Activated CD8-positive, alpha-beta memory T cell treated with anti-CD3 and anti-CD28 coated beads for 48 hours (primary cell): Measurements from ENCODE around the gene CPT1B.
"Not testable (repeated sequence)": the region's sequence is repeated elsewhere in the genome, so short reads cannot be mapped to it uniquely, and the experiment has no call there.

Experiments
- DNase-seq, 3 experiments: peaks; one replicate each; pipeline ENCODE4 v3.0.0-alpha.2; 2020; ENCODE audit warnings: low read depth in 2 of 3, low spot score in 2 of 3

Gene CPT1B

DNA sequence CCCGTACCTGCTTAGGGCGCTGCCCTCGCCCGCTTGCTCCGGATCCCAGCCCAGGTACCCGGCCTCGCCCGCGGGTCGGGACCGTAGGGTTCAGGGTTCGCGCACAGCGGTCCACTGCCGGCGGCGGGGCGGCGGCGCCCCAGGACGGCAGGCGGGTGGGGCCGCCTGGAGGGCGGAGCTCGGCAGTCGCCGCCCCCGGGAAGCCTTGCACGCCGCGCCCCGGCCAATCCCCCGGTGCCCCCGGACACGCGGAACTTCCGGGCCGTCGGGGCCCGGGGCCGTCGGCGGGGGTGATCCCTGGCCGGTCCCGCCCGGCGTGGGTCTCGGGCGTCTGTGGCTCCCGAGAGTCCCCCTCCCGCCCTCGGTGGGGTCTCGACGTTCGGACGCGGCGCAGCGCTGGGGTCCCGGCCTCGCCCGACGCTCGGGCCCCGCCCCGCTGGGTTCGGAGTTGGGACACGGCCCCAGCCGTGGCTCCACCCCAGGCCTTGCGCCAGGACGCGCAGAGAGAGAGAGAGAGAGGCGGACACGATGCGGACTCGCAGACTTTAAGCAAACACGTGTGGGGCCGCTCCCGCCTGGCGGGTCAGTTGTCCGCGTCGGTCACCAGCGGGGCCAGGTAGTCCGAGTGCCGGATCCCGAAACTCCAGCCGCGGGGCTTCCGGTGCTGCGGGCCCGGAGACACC, 48.2 kb downstream of the CPT1B start, which contains the start of gene TYMP:
Gene TYMP, minus strand, starts transcription at position 116 of the 683 bp plus-strand sequence. CDS start 303 bp downstream, outside the sequence.
- DNase-seq, result peak in 1 of 3 experiments; percentile 62

DNA sequence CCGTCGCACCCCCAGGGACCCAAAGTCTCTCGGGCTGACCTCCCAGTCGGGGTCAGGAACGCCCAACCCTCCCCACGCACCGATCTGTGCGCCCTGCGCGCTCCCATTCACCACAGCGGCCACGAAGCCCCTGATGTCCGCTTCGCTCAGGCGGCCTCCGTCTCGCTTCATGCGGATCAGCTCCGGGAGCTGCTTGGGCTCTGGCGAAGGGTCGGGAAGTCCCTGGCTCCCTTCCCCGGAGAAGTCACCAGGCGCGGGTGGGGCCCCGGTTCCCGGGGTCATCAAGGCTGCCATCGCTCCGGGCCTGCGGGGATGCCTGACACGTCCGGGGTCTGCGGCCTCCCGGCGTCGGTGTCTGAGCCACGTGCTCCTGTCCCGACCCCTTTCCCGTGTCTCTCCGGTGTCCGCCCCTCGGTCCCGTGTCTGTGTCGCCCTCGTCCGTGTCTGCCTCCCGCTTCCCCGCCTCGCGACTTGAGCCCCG, 48.8 kb downstream of the CPT1B start:
- DNase-seq, result no peak

DNA sequence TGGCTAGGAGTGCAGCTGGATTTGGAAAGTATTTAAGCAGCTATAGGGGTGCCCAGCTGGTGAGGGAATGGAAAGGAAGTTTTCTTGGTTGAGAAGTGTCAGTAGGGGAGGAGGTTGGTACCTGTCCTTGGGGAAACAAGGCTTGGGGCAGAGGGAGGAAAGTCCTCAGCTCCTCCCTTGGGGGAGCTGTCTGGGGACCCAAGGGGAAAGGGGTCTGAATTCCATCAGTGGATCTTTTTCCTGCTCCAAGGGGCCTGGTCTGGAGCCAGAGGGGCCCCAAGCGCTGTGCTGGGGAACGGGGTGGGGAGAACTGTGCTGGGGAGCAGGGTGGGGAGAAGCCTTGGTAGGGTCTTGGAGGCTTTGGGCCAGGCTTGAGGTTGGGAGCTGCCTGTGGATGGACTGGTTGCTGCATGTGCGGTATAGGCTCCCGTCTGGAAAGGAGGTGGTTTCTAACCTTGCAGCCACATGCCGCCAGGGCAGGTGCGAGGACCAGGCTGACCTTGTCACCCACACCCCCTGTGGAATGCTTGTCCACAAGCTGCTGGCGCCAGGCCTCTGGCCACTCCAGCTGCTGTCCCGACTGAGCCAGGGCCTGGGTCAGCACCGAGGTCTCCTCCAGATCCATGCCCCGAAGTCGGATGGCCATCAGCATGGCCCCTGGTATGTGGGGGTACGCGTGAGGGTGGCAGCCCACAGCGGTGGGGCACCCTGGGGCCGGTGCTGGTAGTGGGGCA, 49.4 kb downstream of the CPT1B start:
- no peak for DNase-seq

DNA sequence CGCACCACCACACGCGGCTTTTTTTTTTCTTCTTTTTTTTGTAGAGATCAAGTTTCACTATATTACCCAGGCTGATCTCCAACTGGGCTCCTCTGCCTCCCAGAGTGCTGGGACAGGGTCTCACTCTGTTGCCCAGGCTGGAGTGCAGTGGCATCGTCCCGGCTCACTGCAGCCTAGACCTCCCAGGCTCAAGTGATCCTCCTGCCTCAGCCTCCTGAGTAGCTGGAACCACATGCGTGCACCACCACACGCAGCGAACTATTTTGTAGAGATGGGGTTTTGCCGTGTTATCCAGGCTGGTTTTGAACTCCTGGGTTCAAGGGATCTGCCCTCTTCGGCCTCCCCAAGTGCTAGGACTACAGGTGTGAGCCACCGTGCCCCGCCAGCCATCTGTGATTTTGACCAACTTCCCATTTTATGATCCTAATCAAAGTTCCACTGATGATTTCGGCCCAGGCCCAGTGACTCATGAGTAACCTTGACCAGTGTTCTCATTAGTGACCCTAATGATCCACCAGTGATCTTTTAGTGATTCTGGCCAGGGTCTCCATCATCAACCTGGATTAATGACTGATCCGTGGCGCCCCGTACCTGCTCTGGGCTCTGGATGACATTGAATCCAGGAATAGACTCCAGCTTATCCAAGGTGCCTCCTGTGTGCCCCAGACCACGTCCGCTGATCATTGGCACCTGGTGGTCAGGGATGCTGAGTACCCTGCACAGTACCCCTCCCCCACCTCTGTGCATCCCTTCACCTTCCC, 50.1 kb downstream of the CPT1B start:
- no peak for DNase-seq

DNA sequence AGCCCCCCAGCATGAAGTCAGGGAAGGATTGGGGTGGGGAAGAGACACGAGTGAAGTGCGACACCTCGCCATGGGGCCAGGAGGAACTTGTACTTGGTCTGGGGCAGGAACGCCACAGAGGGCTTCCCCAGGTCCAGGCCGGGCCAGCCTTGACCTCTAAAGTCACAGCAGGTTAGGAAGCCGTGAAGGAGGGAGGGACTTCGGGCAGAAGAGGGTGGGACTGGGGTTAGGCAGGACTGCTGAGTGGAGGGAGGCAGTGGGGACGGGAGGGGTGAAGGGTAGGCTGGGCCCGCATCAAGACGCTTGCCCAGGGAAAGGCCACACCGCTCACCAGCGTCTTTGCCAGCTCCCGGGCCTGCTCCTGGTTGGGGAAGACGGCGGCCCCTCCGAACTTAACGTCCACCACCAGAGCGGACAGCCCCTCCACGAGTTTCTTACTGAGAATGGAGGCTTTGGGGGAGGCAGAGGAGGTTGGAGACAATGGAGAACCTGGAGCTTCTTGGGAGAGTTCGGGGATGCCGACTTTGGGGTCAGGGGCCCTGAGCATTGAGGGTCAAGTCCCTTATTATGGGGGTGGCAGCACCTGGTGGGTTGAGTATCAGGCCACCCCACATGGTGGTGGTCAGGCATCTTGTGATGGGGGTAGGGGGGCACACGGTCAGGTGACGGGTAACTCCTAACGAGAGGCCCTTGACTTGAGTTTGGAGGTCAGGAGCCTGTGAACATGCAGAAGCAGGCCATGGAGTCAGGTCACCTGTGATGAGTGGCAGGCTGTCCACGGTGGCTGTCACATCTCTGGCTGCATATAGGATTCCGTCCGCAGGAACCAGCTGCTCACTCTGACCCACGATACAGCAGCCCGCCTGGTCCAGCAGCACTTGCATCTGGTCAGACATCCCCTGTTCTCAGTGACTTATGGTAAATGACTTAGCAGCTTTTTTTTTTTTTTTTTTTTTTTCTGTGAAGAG, 51.1 kb downstream of the CPT1B start:
- no peak for DNase-seq

DNA sequence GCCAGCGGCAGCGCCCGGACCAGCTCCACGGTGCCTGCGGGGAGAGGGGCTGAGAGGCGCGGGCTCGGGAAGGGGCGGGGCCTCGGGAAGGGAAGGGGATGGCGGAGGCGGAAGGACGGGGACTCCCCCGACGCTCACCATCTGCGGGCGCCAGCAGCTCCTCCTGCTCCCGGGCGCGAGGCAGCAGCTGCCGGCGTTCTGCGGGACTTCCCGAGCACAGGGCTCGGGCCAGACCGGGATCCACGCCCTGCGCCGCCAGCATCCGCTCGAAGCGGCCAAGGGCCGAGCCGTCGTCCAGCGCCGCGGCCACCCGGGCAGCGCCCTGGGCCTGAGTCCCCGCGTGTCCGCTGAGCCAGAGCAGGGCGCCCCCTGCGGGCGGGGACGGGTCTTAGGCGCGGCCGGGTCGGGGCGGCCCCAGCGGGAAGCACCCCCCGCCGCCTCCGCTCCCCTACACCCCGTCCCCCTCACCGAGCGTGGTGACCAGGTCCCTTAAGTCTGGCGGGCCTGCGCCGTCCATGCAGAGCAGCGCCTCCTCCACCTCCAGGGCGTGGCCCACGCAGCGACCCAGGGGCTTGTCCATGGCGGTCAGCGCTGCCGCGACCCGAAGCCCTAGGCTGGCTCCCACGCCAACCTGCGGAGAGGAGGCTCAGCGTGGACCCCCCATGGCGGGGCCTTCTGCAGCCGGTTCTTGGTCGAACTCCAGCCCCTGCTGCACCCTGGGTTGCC, 52.0 kb downstream of the CPT1B start:
- DNase-seq, result peak in 2 of 3 experiments; percentile 80 to 84

DNA sequence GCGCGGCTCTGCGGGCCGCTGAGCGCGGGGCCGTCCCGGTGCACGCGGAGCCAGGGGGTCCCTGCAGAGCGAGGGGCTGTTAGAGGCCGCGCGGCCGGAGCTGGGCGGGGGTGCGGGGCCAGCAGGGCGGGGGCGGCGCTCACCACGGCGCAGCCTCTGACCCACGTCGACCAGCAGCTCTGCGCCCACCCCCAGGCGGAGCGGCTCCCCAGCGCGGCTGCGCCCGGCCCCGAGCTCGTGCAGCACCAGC, 52.4 kb downstream of the CPT1B start:
- DNase-seq, result no peak

DNA sequence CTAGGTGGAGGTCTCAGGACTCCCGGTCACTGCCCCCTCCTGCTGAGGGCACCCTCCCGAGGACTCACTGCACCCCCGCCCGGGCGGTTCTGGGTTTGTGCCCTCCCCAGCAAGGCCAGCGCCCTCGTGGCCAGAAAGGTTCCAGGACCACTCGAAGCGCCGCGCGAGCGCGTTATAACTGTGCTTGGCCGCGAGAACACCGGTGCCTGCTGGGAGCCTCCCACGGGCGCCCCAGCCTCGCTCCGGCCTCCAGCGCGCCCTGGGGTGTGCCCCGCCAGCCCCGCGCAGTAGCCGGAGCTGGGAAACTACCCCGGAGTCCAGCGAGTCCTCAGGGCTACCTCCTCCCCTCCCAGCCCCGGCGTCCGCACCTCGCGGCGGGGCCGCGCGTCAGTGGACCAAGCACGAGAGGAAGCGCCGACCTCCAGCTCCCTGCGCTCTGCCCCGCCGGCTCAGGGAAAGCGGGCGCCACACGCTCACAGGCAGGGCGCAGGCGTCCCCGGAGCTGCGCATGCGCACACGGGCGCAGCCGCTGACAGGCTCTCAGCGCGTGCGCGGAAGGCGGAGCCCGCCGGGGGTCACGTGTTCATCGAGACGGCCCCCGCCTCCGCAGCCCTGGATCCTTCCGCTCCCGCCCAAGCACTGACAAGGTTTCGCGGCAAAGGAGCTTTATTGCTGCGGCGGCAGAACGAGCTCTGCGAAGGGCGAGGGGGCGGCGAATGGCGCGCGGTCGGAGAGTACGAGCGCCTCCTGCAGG, 52.9 kb downstream of the CPT1B start, which contains the start of gene SCO2:
Gene SCO2, minus strand, starts transcription at position 495 of the 754 bp plus-strand sequence. CDS start 1,187 bp downstream, outside the sequence.
- DNase-seq, result peak; percentile 95 to 98 (median 97)

DNA sequence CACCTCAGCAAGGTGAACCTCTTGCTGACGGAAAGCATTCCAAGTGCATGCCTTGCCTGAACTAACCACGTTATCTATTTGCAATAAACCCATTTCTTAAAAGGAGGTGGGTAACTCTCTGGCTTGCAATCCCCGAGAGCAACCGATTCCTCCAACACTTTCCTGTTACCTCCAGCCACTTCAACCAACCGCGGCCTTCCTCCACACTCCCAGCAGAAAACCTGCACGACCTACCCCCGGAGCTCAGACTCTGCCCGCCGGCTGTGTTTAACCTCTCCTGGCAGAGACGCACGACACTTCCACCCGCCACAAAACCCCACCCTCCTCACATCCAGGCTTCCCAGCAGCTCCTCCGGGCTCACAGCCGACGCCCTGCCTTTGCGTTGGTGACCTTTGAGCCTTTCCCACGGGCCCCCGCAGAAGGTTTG, 53.5 kb downstream of the CPT1B start:
- DNase-seq, result no peak

DNA sequence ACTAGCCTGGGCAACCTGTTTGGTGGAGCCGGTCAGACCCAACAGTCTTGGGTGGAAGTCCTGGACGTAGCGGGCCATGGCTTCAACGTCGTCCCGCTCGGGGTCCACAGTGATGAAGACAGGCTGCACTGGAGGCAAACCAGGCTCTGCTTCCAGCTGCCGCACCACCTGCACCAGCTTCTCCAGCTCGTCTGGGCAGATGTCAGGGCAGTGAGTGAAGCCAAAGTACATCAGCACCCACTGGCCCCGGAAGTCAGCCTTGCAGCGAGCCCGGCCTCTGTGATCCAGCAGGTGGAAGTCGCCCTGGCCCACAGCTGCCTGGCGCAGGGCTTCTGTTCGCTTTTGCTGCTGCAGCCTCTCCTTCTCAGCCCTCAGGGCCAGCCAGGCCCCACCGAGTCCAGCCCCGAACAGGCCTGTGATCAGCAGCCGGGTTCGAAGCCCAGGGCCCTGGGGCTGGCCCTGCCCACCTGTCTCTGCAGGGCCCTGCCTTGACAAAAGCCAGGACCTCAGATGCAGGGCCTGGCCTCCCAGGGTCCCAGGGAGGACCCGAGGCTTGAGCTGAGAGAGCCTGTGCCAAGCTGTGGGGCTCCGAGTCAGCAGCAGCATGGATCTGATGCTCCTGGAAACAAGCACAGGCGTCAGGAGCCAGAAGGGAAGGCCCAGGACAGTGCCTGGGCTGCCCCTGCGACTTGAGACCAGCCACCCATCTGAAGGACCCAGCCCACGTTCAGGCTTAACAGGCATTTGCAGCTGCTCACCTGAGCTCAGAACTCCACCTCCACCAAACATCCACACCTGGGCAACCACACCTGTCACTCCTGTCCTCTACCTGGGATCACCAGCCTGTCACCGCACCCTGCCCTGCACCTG, 54.2 kb downstream of the CPT1B start:
- no peak for DNase-seq

DNA sequence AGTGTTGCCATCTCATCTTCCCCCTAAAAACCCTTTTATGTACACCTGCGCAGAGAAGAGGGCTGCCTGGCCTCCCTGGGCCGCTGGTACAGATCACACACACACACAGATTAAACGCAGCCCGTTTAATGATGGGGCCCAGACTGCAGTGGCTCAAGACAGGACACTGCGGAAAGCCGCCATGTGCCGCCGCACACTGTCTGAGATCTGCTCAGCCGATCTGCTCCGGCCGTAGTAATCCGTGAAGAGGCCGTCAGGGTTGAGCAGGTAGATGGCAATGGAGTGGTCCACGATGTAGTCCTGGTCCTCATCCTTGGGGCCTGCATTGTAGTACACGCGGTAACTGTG, 54.8 kb downstream of the CPT1B start:
- DNase-seq, result no peak

DNA sequence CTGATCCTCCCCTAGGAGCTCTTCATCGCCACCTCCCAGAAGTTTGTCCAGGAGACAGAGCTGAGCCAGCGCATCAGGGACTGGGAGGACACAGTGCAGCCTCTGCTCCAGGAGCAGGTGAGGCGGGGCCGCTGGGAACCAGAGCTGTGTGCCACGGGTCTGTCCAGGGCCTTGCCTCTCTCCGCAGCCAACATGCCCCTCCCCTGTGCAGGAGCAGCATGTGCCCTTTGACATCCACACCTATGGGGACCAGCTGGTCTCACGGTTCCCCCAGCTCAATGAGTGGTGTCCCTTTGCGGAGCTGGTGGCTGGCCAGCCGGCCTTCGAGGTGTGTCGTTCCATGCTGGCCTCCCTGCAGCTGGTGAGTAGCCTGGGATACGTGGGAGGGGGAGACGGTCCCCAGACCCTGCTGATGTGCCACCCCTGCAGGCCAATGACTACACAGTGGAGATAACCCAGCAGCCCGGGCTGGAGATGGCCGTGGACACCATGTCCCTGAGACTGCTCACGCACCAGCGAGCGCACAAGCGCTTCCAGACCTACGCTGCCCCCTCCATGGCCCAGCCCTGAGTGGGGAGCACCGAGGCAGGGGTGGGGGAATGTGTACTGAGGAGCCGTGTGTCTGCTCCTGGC, 55.3 kb downstream of the CPT1B start:
- no peak for DNase-seq

DNA sequence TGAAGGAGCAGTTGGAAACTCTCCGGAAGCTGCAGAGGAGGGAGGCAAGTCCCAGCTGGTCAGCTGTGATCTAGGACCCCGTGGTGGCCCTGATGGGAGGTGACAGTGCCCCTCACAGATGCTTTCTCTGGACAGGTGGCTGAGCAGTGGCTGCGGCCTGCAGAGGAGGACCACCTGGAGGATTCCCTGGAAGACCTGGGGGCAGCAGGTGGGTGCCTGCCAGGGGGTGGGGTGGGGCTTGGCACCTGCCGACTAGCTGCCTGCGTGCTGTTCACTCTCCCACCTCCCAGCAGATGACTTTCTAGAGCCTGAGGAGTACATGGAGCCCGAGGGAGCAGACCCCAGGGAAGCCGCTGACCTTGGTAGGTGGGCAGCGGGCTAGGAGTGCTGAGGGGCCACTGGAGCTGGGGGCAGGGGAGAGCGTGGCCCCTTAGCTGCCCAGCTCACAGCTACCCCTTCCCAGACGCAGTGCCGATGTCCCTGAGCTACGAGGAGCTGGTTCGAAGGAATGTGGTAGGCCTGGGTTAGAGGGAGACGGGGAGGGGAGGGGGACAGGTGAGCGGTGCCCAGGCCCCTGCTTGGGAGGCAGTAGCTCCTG, 55.9 kb downstream of the CPT1B start:
- DNase-seq, result no peak

DNA sequence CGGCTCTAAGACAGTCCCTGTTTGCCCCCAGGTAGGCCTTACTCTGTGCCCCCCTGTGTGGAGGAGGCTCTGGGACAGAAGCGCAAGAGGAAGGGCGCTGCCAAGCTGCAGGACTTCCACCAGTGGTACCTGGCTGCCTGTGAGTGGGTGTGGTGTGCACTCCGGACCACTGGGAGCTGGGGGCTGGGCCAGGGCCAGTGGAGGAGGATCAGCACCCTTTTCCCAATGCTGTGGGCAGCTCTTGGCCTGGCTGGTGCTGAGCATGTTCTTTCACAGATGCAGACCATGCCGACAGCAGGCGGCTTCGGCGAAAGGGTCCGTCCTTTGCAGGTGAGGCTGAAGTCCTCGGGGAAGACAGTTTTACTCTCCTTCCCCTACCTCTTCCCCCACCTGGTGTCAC, 56.5 kb downstream of the CPT1B start:
- DNase-seq, result no peak

DNA sequence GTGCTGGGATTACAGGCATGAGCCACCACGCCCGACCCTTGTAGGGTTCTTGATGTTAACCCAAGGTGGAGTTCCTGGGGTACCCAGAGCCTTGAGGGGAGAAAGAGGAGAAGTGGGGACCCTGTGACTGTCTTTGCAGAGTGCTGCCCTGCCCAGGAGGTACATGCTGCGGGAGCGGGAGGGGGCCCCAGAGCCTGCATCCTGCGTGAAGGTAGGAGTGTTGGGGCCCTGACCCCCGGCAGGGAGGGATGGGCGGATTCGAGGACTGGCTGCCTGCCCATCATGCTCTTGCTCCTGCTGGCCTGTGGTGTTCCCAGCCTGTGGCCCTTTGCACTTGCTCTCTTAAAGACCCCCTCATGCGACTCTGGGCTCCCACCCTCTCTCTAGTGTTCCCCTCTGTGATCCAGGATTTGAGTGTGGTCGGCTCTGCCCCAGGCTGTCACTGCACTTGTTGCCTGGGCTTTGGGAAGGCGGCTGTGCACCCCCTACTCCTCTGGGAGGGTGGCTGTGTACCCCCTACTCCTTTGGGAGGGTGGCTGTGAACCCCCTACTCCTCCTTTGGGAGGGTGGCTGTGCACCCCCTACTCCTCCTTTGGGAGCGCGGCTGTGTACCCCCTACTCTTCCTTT, 57.3 kb downstream of the CPT1B start:
- no peak for DNase-seq

DNA sequence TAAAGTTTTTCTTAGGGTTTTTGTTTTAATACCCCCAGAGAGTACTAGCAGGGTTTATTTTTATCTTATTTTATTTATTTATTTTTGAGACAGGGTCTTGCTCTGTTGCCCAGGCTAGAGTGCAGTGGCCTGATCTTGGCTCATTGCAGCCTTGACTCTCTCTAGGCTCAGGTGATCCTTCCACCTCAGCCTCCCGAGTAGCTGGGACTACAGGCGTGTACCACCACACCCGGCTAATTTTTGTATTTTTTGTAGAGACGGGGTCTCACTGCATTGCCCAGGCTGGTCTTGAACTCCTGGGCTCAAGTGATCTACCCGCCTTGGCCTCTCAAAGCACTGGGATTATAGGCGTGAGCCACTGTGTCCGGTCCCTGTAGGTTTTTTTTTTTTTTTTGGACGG, 58.0 kb downstream of the CPT1B start:
- DNase-seq, result not testable (repeated sequence)

DNA sequence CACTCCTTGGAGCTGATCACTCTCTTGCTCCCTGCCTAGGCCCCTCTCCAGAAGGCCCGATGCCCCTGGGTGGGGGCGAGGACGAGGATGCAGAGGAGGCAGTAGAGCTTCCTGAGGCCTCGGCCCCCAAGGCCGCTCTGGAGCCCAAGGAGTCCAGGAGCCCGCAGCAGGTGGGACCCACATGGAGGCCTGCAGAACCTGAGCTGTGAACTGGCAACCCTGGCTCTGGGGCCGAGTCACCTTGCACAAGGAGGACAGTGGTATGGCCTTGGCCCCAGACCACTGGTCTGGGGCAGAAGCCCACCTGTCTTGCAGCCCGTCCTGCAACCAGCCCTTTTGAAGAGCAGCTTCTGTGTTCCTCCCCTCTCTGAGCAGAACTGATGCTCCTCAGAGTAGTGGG, 59.1 kb downstream of the CPT1B start:
- no peak for DNase-seq
